Measurements from ENCODE around the gene MDH1.
"Not testable (repeated sequence)": the region's sequence is repeated elsewhere in the genome, so short reads cannot be mapped to it uniquely, and the experiment has no call there.

Gene MDH1

GRCh38 chr2:63587814-63588384 is 864 bp upstream of the MDH1 start:
- no peak for DNase-seq (ENCODE audit: low read depth in 1 of 2, low spot score in 1 of 2)

DNA sequence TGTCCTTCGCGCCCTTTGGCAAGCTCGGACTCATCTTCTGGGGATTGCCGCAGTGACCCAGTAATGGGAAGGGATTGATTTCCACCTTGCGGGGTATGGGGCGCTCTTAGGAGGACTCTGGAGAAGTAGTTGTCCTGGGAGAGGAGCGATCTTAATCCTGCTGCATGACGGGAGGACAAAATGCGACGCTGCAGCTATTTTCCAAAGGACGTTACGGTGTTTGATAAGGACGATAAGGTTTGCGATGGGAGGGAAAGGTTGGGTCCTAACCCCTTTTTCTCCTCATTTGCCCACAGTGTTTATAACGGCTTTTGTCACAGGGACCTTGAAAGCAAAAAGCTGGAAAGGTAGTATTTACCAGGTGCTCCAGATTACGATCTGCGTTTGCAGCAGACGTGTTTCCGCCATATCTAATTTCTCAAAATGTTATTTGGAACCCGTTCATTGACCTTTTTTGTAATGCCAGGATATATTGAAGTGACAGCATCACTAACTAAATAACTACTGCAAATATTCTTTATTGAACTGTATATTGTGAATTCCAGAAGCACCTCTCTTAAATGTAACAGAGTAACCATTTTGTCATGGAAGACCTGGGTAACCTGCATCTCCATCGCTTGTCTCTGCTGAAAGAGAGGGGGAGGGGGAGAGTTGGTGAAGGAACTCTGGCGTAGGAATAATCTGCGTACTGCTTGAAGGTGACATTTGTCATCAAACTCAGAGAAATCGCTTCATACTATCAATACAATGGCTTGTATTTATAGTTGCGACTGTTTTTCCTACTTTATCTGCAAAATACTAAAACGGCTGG is 590 bp downstream of the MDH1 start:
- DNase-seq (ENCODE audit: low read depth in 1 of 2, low spot score in 1 of 2), result no peak

DNA sequence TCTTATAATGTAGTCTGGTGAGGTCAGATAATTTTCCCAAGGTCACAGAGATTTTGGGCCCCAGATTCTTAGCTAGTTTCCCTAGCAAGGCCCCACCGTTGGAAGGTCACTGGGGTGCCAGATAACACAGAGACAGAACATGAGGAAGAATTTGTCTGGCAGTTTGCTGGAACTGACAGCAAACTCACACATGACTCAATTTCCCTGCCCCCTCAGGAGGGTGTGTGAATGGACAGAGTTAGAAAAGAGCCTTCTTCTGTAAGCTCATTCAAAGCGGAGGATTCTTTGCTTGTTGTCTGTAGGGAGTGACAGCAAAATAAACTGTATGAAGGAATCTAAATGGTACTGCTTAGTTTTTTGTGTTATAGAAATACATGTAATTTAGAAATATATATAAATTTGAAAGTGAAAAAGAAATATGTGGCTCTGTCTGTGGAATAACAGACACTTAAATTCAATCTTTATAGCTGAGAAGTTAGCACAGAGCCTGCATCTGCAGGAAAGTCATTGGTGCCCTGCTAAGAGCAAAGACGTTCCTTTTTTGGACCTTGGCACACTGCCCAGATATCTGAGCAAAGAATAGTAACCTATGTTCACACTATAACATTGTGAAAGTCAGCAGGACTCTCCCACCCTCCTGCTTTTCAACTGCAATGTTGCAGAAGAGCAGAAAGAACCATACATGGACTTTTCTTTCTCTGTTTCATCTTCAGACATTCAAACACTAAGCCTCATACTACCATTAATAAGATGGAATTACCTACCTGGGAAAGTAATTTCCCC is 2.1 kb downstream of the MDH1 start:
- no peak for DNase-seq (ENCODE audit: low read depth in 1 of 2, low spot score in 1 of 2)

DNA sequence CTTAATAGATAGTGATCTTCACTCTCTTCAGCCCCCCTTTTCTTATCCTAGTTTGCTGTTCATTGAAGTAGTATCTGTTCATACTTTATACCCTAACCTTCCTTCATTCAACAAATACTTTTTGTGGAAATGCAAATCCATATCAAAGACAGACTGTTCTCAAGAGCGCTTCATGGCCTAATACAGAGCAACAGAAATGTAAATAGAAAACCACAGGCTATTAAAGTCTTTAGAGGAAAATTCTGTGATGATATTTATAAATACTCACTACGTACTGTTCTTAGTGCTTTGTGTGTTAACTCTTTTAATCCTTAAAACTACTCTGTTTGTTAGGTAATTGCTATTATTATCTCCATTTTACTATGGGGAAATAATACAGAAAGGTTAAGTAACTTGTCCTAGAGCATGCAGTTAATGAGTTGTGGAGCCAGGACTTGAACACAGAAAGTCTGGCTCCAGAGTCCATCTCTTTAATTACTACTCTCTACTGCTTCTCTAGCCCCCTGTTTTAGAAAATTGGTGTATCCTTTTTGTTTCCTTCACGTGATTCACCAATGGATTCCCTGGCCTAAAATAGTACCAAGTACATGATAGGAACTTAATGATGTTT is 2.9 kb downstream of the MDH1 start:
- DNase-seq (ENCODE audit: low read depth in 1 of 2, low spot score in 1 of 2), result no peak

- DNase-seq (ENCODE audit: low read depth in 1 of 2, low spot score in 1 of 2), result no peak
Observed at GRCh38 chr2:63594660-63595059, 5.9 kb downstream of the MDH1 start.

DNA sequence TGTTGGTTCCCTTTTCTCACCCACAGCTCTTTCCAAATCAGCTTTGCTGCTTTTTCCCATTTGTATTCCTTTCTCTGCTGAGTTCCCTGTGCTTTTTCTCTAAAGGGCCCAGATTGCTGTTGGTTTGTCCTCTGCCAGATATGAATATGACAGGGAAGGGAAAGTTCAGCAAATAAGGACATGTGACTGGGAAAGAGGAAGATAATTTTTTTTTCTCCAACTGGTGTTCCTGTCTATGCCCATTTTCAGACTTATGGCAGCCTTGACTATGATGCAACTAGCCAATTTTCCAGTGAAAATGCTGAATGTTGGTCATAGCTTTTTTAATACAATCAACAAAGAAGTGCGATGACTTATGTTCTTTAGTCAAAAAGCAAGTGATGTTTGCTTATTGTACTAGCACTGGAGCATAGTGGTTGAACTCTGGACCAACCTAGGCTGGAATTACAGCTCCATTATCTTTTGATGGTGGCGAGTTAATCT is 7.7 kb downstream of the MDH1 start:
- DNase-seq (ENCODE audit: low read depth in 1 of 2, low spot score in 1 of 2), result no peak

DNA sequence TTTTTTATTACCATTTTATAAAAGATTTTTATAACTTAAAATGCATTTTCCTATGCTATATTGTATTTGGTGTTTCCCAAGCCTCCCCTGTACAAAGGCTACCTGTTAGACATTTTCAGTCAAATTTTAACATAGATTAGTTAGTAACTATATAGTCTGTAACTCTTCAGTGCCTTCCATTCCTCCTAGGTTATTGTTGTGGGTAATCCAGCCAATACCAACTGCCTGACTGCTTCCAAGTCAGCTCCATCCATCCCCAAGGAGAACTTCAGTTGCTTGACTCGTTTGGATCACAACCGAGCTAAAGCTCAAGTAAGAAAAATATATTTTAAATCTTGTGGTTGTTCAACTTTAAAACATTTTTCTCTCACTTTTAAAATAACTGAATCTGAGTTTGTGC is 10.2 kb downstream of the MDH1 start:
- DNase-seq (ENCODE audit: low read depth in 1 of 2, low spot score in 1 of 2), result no peak

DNA sequence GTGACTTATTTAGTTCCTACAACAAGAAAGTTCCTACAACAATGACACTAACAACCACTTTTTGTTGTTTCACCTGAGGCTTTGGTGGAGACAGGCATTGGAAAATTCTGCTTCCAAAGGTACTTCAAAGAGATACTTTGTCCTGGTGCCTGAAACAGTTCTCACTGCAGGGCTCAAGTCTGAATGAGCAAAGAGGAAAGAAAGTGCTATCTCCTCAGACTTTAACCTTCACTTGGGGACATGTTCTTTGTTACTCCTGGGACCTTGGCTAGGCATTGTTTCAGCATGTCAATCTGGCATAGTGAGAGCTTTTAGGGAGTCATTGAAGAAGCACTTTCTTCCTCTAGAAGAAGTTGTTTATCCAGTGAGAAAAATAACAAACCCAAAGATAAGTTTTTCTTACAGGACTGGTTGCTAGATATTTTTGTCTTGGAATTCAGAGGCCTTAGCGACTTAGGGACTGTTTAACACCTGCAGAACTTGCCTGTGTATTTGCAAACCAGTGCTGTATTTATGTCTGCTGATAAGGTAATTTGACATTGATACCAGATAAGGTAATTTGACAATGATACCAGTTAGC is 12.2 kb downstream of the MDH1 start:
- no peak for DNase-seq (ENCODE audit: low read depth in 1 of 2, low spot score in 1 of 2)

- no peak for DNase-seq (ENCODE audit: low read depth in 1 of 2, low spot score in 1 of 2)
Observed at GRCh38 chr2:63604666-63605065, 15.9 kb downstream of the MDH1 start.

GRCh38 chr2:63608865-63609264 is 20.1 kb downstream of the MDH1 start:
- not testable (repeated sequence) for DNase-seq (ENCODE audit: low read depth in 1 of 2, low spot score in 1 of 2)

DNA sequence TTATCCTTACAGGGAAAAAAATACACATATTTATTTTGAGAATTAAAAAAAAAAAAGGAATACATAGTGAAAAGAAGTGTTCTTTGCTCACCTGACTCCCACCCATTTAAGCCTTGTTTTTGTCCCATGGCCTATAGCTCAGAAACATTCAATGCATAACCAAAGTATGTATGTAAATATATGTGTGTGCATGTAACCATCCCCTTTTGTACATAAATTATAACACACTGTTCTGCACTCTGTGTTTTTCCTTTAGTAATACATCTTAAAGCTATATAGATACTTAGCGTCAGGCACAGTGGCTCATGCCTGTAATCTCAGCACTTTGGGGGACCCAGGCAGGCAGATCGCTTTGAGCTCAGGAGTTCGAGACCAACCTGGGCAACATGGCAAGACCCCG is 21.8 kb downstream of the MDH1 start:
- DNase-seq (ENCODE audit: low read depth in 1 of 2, low spot score in 1 of 2), result no peak

GRCh38 chr2:63613391-63613901 is 24.7 kb downstream of the MDH1 start:
- DNase-seq (ENCODE audit: low read depth in 1 of 2, low spot score in 1 of 2), result no peak

DNA sequence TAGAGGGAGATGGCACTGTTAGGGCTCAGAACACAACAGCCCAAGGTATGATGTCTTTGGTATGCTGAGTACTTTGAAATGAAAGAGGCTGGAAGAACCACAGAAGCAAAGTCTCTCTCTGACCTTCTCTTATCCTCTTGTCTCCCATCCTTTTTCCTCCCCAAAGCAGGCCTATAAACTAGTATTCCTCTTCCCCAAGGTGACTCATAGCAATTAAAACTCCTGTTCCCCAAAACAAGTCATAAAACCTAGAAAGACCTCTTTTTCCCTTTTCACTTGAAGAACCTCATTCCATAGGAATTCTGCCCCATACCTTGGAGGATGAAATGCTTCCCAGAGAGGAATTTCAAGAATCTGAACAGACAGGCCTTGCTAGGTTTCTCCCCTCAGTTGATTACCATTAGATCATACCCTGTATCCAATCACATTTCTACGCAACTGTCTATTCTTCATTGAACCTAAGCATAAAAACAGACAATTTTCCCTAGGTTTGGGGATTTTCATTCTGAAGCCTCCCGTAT is 25.7 kb downstream of the MDH1 start:
- DNase-seq (ENCODE audit: low read depth in 1 of 2, low spot score in 1 of 2), result no peak

DNA sequence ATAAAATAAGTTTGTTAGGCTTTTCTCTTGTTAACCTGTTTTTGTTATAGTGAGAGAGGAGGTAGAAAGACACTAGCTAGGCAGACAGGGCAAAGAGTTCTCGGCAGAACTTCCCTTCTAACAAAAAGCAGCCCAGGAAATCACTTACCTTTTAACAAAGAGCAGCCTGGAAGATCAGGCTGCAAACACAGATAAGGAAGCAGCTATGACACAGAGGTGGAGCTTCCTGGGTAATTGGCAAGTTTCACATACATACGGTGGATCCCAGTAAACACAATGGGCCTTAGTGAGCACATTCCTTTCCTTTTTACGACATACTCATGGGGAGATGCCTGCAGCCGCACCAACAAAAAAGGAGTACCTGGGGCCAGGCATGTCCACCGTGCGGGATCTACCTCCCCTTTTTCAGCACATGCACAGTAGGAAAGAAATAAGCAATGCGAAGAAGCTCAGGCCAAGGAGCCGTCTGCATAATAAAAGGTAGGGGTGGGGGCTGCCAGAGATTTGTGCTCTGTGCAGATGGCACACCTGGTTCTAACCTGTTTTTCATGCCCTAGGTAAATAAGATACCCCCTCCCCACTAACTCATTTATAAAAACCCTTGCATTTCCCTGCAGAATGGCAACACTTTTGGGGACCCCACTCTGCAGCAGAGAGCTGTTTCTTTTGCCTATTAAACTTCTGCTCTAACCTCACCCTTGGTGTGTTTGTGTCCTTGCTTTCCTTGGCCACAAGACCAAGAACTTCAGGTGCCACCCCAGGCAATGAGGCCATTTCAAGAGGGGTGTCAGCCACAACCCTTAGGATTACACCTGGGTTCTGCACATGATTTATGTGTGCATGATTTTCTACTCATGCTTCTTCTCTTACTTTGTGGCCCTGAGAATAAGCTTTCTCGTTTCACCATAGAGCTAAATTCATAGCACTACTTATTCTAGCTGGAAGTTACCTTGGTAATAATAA is 26.5 kb downstream of the MDH1 start:
- DNase-seq (ENCODE audit: low read depth in 1 of 2, low spot score in 1 of 2), result no peak

GRCh38 chr2:63617366-63617765 is 28.6 kb downstream of the MDH1 start:
- DNase-seq (ENCODE audit: low read depth in 1 of 2, low spot score in 1 of 2), result no peak

DNA sequence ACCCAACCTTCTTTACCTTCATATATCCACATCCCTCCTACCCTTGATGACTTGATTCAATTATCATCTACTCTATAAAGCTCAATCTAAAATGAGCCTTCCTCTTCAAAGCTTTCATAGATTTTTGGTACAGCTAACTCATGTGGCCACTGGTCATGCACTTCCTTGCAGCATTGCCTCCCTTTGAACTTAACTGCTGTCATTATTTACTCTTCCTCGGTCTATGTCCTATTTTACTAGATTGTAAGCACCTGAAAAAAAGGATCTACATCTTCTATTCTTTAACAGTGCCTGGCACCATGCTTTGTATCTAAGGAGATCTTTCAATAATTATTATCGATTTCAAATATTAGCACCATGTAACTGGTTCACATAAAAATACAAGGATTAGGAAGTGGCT is 30.6 kb downstream of the MDH1 start:
- no peak for DNase-seq (ENCODE audit: low read depth in 1 of 2, low spot score in 1 of 2)

- no peak for DNase-seq (ENCODE audit: low read depth in 1 of 2, low spot score in 1 of 2)
Observed at GRCh38 chr2:63622751-63623150, 34.0 kb downstream of the MDH1 start.

DNA sequence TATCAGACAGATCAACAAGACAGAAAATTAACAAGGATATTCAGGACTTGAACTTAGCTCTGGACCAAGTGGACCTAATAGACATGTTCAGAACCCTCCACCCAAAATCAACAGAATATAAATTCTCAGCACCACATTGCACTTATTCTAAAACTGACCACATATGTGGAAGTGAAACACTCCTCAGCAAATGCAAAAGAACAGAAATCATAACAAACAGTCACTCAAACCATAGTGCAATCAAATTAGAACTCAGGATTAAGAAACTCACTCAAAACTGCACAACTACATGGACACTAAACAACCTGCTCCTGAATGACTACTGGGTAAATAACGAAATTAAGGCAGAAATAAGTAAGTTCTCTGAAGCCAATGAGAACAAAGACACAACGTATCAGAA is 35.0 kb downstream of the MDH1 start:
- DNase-seq (ENCODE audit: low read depth in 1 of 2, low spot score in 1 of 2), result not testable (repeated sequence)

DNA sequence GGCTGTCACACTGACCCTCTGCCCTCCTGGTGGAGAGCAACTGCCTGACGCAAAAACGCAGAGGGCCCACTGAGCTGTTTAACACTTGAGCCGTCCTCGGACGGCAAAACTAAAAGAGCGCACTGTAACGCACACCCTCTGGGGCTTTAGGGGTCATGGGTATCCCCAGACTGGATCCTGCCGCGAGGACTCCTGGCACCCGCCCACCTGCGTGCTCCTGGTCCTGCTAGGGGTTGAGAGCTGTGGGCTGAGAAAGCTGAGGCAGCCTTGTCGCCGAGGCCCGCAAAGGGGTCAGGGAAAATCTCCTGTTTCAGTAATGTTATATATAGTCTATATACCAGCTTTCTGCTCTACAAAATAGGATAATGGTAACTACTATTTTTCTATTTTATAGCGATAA is 39.1 kb downstream of the MDH1 start:
- DNase-seq (ENCODE audit: low read depth in 1 of 2, low spot score in 1 of 2), result no peak

Measured in activated CD4-positive, alpha-beta T cell treated with anti-CD3 and anti-CD28 coated beads, Interleukin-2, amount 50 U/mL, for 24 hours (primary cell).